ENCODE results near the gene BRAF. TPM values are rescaled to one million over a fixed set of nuclear protein-coding genes. Genes with fewer than 3 reads are reported as not detected.

BRAF gene
- total RNA-seq, 4 donors from 2014 or later = 33.1 to 56.0 (median 44.8) TPM

DNA sequence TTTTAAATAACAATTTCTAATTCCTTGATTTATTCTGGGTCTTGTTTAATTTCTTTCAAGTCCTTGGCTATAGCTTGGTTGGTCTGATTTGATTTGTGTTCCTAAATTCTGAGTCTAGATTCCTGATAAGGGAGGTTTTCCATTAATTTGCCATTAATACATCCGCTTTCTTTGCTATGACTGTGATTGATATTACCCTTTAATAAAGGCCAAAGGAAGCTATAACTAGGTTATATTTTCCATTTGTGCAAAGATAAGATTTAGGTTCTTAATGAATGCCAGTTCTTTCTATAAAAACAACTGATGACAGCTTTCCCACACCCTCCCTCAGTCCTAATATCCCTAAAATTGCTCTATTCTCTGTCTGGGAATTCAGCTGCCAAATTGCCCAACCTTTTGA lies 200.0 kb downstream of the BRAF start:
- Histone ChIP-seq H3K4me3 (no peak overlapping the region), H3K27me3 (no peaks in the 10 kb centered on the region), H3K27ac (no peak overlapping the region), H3K9me3 (no peaks in the 10 kb centered on the region), H3K4me1 (no peaks in the 10 kb centered on the region), H3K36me3 (peaks cover 0 to 32% of the 10 kb centered on the region in 2 donors)
- TF ChIP-seq POLR2AphosphoS5 (IDR thresholded peaks at IDR 0.05) (no peak), EP300 (IDR thresholded peaks at IDR 0.05) (no peak)
- TF ChIP-seq, protein P1, sequence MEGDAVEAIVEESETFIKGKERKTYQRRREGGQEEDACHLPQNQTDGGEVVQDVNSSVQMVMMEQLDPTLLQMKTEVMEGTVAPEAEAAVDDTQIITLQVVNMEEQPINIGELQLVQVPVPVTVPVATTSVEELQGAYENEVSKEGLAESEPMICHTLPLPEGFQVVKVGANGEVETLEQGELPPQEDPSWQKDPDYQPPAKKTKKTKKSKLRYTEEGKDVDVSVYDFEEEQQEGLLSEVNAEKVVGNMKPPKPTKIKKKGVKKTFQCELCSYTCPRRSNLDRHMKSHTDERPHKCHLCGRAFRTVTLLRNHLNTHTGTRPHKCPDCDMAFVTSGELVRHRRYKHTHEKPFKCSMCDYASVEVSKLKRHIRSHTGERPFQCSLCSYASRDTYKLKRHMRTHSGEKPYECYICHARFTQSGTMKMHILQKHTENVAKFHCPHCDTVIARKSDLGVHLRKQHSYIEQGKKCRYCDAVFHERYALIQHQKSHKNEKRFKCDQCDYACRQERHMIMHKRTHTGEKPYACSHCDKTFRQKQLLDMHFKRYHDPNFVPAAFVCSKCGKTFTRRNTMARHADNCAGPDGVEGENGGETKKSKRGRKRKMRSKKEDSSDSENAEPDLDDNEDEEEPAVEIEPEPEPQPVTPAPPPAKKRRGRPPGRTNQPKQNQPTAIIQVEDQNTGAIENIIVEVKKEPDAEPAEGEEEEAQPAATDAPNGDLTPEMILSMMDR (IDR thresholded peaks at IDR 0.05) = no peak
- no peak for ATAC-seq
- WGBS, 2 donors (ENCODE audit: low coverage in 1 of 2) = 100% methylated on average over 1 of the region's 1 CpG

DNA sequence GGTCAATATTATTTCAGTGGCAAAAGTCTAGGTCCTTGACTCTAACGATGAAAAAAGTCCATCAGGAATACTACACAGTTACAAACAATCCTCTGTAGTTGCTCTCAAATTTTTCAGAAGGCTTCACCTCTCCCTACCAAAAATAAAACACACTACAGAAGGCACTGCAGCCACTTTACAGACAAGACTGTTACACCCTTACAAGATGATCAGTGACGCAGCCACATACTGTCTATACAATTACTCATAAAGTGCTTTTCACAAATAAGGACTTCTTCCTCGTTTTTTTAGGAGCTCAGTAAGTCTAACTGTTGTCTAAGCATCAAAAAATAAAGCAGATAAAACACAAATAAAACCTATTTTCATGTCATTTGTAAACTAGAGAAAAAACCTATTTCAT lies 201.2 kb downstream of the BRAF start:
- H3K27ac ChIP-seq = no peak overlapping the region
- TF ChIP-seq POLR2A (IDR thresholded peaks at IDR 0.05) = no peak
- no peak for TF ChIP-seq POLR2AphosphoS5 (IDR thresholded peaks at IDR 0.05)
- TF ChIP-seq EP300 (IDR thresholded peaks at IDR 0.05) = no peak
- TF ChIP-seq, protein P1 (IDR thresholded peaks at IDR 0.05) = no peak
- no peak overlapping the region for H3K4me3 ChIP-seq
- H3K27me3 ChIP-seq = no peaks in the 10 kb centered on the region
- no peaks in the 10 kb centered on the region for H3K9me3 ChIP-seq
- H3K4me1 ChIP-seq = no peaks in the 10 kb centered on the region
- no peak for ATAC-seq
- 82 to 87% methylated on average over 3 of the region's 3 CpGs for WGBS, 2 donors (ENCODE audit: low coverage in 1 of 2)
- peaks cover 0 to 23% of the 10 kb centered on the region in 2 donors for H3K36me3 ChIP-seq

DNA sequence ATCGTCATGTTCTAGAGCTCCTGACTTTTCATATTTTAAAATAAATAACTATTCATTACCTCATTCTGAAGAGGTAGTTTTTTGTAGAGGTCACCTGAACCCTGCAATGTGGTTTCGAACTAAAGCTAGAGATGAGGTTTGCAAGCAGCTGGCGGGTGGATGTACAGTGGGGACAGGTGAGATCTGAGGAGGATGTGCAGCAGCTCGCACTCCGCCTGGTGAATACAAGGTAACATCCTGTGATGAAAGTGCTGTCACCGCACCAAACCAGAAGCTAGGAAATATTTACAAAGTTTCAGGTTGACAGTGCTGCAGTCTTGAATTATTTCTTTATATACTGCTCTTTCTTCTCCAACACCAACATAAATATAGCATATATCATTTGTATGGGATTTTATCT lies 201.7 kb downstream of the BRAF start:
- Histone ChIP-seq H3K4me3 (no peak overlapping the region), H3K9me3 (no peaks in the 10 kb centered on the region), H3K27me3 (no peaks in the 10 kb centered on the region), H3K4me1 (no peaks in the 10 kb centered on the region), H3K36me3 (peaks cover 0 to 23% of the 10 kb centered on the region in 2 donors), H3K27ac (no peak overlapping the region)
- TF ChIP-seq, protein P1 (IDR thresholded peaks at IDR 0.05) = no peak
- no peak for TF ChIP-seq POLR2AphosphoS5 (IDR thresholded peaks at IDR 0.05)
- TF ChIP-seq EP300 (IDR thresholded peaks at IDR 0.05) = no peak
- no peak for TF ChIP-seq POLR2A (IDR thresholded peaks at IDR 0.05)
- 98 to 99% methylated on average over 6 of the region's 6 CpGs for WGBS, 2 donors (ENCODE audit: low coverage in 1 of 2)
- no peak for ATAC-seq

DNA sequence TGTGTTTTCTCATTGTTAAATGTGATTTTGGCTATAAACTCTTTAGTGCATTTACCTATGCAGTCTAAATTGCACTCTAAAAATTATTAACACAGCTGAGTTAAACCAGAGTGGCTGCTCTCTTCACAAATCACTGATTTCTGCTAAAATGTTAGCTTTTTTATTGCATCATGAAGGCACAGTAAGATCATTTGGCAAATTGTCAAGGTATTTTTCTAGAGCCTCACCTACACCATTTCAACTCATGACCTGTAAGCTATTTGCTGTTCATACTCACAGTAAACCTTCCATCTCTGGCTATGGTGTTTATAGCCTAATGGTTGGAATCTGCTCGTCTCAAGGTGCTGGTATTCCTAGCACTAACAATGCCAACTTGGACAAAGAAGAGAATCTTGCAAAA lies 202.5 kb downstream of the BRAF start:
- WGBS, 2 donors (ENCODE audit: low coverage in 1 of 2) = 89% methylated on average over 1 of the region's 1 CpG; no CpG with 5 or more reads in 1 of the 2 donors

DNA sequence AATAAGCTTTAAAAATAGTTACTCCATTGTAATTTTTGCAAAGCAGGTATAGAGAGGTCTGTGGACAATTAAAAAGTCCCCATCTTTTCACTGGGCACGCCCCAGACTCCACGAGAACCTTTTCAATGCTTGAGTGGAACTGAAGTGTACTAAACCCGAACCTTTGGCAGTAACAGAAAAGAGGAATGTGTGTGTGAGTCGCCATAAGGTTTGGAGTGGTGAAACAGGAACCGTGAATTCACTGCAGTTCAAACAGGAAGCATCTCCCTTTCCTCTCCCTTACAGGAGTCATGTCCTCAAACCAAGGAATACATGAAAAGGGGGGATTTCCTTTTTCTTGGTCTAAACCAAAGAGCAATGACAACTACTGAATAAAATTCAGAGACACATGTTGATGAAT lies 205.0 kb downstream of the BRAF start:
- no peak for TF ChIP-seq POLR2AphosphoS5 (IDR thresholded peaks at IDR 0.05)
- TF ChIP-seq, protein P1 (IDR thresholded peaks at IDR 0.05) = no peak
- 68 to 86% methylated on average over 5 of the region's 5 CpGs for WGBS, 2 donors (ENCODE audit: low coverage in 1 of 2)
- no peak overlapping the region for H3K4me3 ChIP-seq
- no peak overlapping the region for H3K27ac ChIP-seq
- no peaks in the 10 kb centered on the region for H3K4me1 ChIP-seq
- H3K36me3 ChIP-seq = peaks cover 0 to 20% of the 10 kb centered on the region in 2 donors
- ATAC-seq = no peak
- no peaks in the 10 kb centered on the region for H3K9me3 ChIP-seq
- no peaks in the 10 kb centered on the region for H3K27me3 ChIP-seq

More for the DNA sequence above, 202.5 kb downstream of the BRAF start:
- ATAC-seq = no peak
- Histone ChIP-seq H3K27me3 (no peaks in the 10 kb centered on the region), H3K9me3 (no peaks in the 10 kb centered on the region), H3K4me3 (no peak overlapping the region), H3K36me3 (peaks cover 0 to 23% of the 10 kb centered on the region in 2 donors), H3K27ac (no peak overlapping the region), H3K4me1 (no peaks in the 10 kb centered on the region)
- TF ChIP-seq, protein P1 (IDR thresholded peaks at IDR 0.05) = no peak
- TF ChIP-seq EP300 (IDR thresholded peaks at IDR 0.05) (no peak), POLR2AphosphoS5 (IDR thresholded peaks at IDR 0.05) (no peak), POLR2A (IDR thresholded peaks at IDR 0.05) (no peak)
